HepG2 (cell line): ENCODE results near the gene SAMD14. TPM values are rescaled to one million over a fixed set of nuclear protein-coding genes. Genes with fewer than 3 reads are reported as not detected.

Experiments
- ATAC-seq: fragments of 200-7000 bp; cut with Tn5 transposase; 3 replicates; pipeline ENCODE4 v1.9.1; 2020; ENCODE audit warnings: mild to moderate bottlenecking, moderate library complexity
- BruUV-seq: library from RNA; stranded (reverse); fragments of 400-500 nt; replicated peaks from 2 replicates; lab custom pipeline; 2021; lab: Mats Ljungman, UMichigan
- CTCF ChIA-PET: fragments of 300-600 bp; formaldehyde crosslinking; extraction: SDS; loops from one replicate; lab custom pipeline; 2021; ENCODE audit warnings: low total read pairs, inconsistent platforms, low intra/inter-chr PET ratio; lab: Yijun Ruan, JAX
- POLR2A ChIA-PET: fragments of 350-600 bp; sonication (Branson Sonifier 250); formaldehyde crosslinking; loops from one replicate; lab custom pipeline; 2020; ENCODE audit warnings: antibody characterized with exemption, inconsistent platforms; lab: Yijun Ruan, JAX
- DNase-seq: peaks from one replicate; pipeline ENCODE4 v3.0.0-alpha.2; 2015; ENCODE audit warnings: low spot score
- FAIRE-seq: peaks from 3 replicates; lab custom pipeline; 2011; peaks lifted over from hg19 to GRCh38; lab: Jason Lieb, UNC
- H2AFZ ChIP-seq: one replicate; pipeline ENCODE4 v1.6.1; 2011; ENCODE audit warnings: low read length, inconsistent platforms
- H3K27ac ChIP-seq: fragments of 300-600 bp; 3 replicates; pipeline ENCODE4 v1.8.0; 2011; ENCODE audit warnings: mixed run types, mild to moderate bottlenecking, mixed read lengths, low read length, inconsistent platforms; ENCODE audit not compliant: insufficient read depth; ENCODE audit errors: extremely low read length
- H3K27me3 ChIP-seq, 2 experiments: fragments of 200-600 bp in 1 of 2; 2 replicates in 1 of 2; 3 replicates in 1 of 2; pipeline versions ENCODE4 v1.6.0 to v1.8.0; 2011; ENCODE audit warnings: low read length in 2 of 2, mild to moderate bottlenecking in 2 of 2, moderate library complexity in 2 of 2, inconsistent platforms in 1 of 2; ENCODE audit not compliant: insufficient read depth in 2 of 2, control insufficient read depth in 1 of 2
- H3K36me3 ChIP-seq, 2 experiments: fragments of 200-600 bp in 1 of 2; replicated peaks in 1 of 2; 2 replicates in 1 of 2; 3 replicates in 1 of 2; pipeline versions ENCODE4 v1.5.1 to v1.8.0; 2011; ENCODE audit warnings: low read length in 2 of 2, inconsistent platforms in 1 of 2; ENCODE audit not compliant: insufficient read depth in 2 of 2, control insufficient read depth in 1 of 2
- H3K4me1 ChIP-seq: 2 replicates; pipeline ENCODE4 v1.5.1; 2012; ENCODE audit warnings: low read length, inconsistent platforms; ENCODE audit not compliant: insufficient read depth
- H3K4me2 ChIP-seq: 2 replicates; pipeline ENCODE4 v1.6.0; 2011; ENCODE audit warnings: low read depth, low read length, inconsistent platforms
- H3K4me3 ChIP-seq, 3 experiments: fragments of 200-600 bp in 1 of 3; sonication (generic), shearing (Covaris generic) in 1 of 3; replicated peaks in 1 of 3; 2 replicates each; pipeline ENCODE4 v1.5.1; 2011 to 2016; ENCODE audit warnings: low read length in 3 of 3, inconsistent platforms in 2 of 3, low read depth in 2 of 3, mild to moderate bottlenecking in 2 of 3, control low read depth in 1 of 3, mixed read lengths in 1 of 3; ENCODE audit not compliant: insufficient read depth in 1 of 3
- H3K79me2 ChIP-seq: one replicate; pipeline ENCODE4 v1.6.1; 2011; ENCODE audit warnings: low read length, inconsistent platforms; ENCODE audit not compliant: insufficient read depth
- H3K9ac ChIP-seq: 2 replicates; pipeline ENCODE4 v1.6.0; 2011; ENCODE audit warnings: mild to moderate bottlenecking, low read depth, low read length, inconsistent platforms; ENCODE audit not compliant: insufficient read depth
- H3K9me3 ChIP-seq: 2 replicates; pipeline ENCODE4 v1.5.1; 2012; ENCODE audit warnings: mild to moderate bottlenecking, low read length
- H4K20me1 ChIP-seq: 2 replicates; pipeline ENCODE4 v1.6.0; 2011; ENCODE audit warnings: inconsistent platforms, mild to moderate bottlenecking, low read length, moderate library complexity; ENCODE audit not compliant: insufficient read depth
- AGO1 ChIP-seq: fragments of 200-400 bp; formaldehyde crosslinking; IDR thresholded peaks from 2 replicates; pipeline ENCODE4 v1.6.1; 2017; ENCODE audit warnings: mild to moderate bottlenecking, low read depth, low read length, moderate library complexity; ENCODE audit not compliant: poor library complexity, severe bottlenecking
- CBX1 ChIP-seq: IDR thresholded peaks from one replicate; pipeline ENCODE4 v1.6.1; 2016; ENCODE audit warnings: antibody characterized with exemption, low read depth
- PRPF4 ChIP-seq: fragments of 200-400 bp; formaldehyde crosslinking; IDR thresholded peaks from 2 replicates; pipeline ENCODE4 v1.6.1; 2016; ENCODE audit warnings: low read length, low read depth; ENCODE audit not compliant: poor library complexity, severe bottlenecking
- STAG1 ChIP-seq: sonication (generic); formaldehyde crosslinking; IDR thresholded peaks from 2 replicates; pipeline ENCODE4 v1.4.0; 2020; ENCODE audit warnings: missing genetic modification reagents
- ZNF326 ChIP-seq: sonication (generic); formaldehyde crosslinking; IDR thresholded peaks from 2 replicates; pipeline ENCODE4 v1.4.0; 2020; ENCODE audit warnings: missing genetic modification reagents, borderline replicate concordance
- WGBS: methylation state at CpG from one replicate; pipeline ENCODE4 v1.1.6; 2017; ENCODE audit warnings: low lambda C conversion rate; 5-methylcytosine and 5-hydroxymethylcytosine counted together
- in situ Hi-C: cut with HindIII; loops from 2 replicates; pipeline ENCODE4 v1.10.0; 2017; ENCODE audit warnings: low pct_unique_long_range_greater_than_20kb; ENCODE audit not compliant: extremely low pct_ligation_motif_present
- intact Hi-C: fragments of 100-400 bp; cut with micrococcal nuclease; formaldehyde crosslinking; loops from one replicate; pipeline ENCODE4 v1.10.0; 2022; ENCODE audit not compliant: unreplicated experiment
- polyA plus RNA-seq, 8 experiments: library from polyadenylated mRNA; depleted of rRNA in 3 of 8; stranded (reverse) in 7 of 8; unstranded in 1 of 8; fragments of >200 nt; fragmentation: Illumina TruSeq in 4 of 8; extraction: Trizol in 4 of 8; gene quantifications; 2 replicates each; pipeline versions ENCODE4 v1.2.1 to v1.2.3, GENCODE V29; 2011 to 2016; ENCODE audit warnings: low read depth in 4 of 8, missing spikeins in 1 of 8, mixed read lengths in 1 of 8; ENCODE audit not compliant: insufficient read depth in 1 of 8
- total RNA-seq, 5 experiments: library from RNA; depleted of rRNA; stranded (reverse); fragments of >200 nt; fragmentation: Illumina TruSeq; extraction: Trizol; gene quantifications; 2 replicates each; pipeline ENCODE4 v1.2.3, GENCODE V29; 2016; ENCODE audit warnings: low read depth in 1 of 5
- TF ChIP-seq, protein P1 (sequence below): sonication (generic); formaldehyde crosslinking; IDR thresholded peaks from 2 replicates; pipeline ENCODE4 v1.9.0; 2022; ENCODE audit warnings: low read depth, missing genetic modification reagents
- TF ChIP-seq, protein P2 (sequence below), 2 experiments: sonication (generic) in 1 of 2; formaldehyde crosslinking in 1 of 2; IDR thresholded peaks; 2 replicates each; pipeline versions ENCODE4 v1.4.0 to v1.6.1; 2016 to 2020; ENCODE audit warnings: borderline replicate concordance in 1 of 2, low read depth in 1 of 2, mild to moderate bottlenecking in 1 of 2, missing genetic modification reagents in 1 of 2

Gene SAMD14
- total and polyA plus RNA-seq, 2 of the 13 experiments (the other 11 are each of a cell fraction or from before 2014, with no cell fraction given), result 0.07 to 0.22 TPM

DNA sequence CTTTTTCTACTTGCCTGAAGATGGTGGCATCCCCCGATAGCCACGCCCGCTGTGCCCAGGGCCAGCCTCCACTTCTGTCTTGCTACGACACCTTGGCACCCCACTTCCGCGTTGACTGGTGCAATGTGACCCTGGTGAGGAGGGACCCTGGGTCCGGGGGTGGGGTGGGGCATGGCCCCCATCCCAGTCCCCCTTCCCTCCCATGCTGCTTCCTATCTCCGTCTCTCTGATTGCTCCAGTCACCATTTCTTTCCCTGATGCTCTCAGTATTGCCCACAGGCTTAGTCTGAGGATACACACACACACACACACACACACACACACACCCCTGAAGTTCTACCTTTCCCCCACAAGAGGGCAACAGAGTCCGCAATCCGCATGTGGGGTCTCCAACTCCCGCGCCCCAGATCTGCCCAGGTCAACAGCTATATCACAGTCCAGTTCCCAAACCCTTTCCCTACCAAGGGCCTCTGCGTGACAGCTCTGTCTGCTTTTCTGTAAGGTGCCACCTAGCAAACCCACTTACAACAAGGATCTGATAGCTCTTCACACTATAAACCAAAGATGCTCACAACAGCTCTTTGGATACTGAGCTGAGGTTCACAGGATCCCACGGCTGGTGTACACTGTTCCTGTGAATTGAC, 39.3 kb upstream of the SAMD14 start (continued):
- TF ChIP-seq, protein P1, sequence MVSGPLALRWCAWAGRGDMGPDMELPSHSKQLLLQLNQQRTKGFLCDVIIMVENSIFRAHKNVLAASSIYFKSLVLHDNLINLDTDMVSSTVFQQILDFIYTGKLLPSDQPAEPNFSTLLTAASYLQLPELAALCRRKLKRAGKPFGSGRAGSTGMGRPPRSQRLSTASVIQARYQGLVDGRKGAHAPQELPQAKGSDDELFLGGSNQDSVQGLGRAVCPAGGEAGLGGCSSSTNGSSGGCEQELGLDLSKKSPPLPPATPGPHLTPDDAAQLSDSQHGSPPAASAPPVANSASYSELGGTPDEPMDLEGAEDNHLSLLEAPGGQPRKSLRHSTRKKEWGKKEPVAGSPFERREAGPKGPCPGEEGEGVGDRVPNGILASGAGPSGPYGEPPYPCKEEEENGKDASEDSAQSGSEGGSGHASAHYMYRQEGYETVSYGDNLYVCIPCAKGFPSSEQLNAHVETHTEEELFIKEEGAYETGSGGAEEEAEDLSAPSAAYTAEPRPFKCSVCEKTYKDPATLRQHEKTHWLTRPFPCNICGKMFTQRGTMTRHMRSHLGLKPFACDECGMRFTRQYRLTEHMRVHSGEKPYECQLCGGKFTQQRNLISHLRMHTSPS (CRISPR knock-in tag), result no peak
- TF ChIP-seq STAG1 (CRISPR knock-in tag), result peak; percentile 76
- TF ChIP-seq, all 625 proteins: peak for 32

DNA sequence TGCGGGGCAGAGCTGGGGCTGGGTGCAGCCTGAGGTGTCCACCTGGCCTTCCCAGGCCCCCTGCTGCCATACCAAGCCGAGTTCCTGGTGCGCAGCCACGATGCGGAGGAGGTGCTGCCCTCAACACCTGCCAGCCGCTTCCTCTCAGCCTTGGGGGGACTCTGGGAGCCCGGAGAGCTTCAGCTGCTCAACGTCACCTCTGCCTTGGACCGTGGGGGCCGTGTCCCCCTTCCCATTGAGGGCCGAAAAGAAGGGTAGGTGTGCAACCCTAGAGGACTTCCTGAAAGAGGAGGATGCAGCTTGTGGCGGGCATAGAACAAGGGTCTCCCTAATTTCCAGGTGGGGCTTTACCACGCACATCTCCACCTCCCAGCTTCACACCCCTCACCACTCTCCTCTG, 38.4 kb upstream of the SAMD14 start:
- H4K20me1 ChIP-seq, result no peaks in the 10 kb centered on the region
- TF ChIP-seq, protein P2, sequence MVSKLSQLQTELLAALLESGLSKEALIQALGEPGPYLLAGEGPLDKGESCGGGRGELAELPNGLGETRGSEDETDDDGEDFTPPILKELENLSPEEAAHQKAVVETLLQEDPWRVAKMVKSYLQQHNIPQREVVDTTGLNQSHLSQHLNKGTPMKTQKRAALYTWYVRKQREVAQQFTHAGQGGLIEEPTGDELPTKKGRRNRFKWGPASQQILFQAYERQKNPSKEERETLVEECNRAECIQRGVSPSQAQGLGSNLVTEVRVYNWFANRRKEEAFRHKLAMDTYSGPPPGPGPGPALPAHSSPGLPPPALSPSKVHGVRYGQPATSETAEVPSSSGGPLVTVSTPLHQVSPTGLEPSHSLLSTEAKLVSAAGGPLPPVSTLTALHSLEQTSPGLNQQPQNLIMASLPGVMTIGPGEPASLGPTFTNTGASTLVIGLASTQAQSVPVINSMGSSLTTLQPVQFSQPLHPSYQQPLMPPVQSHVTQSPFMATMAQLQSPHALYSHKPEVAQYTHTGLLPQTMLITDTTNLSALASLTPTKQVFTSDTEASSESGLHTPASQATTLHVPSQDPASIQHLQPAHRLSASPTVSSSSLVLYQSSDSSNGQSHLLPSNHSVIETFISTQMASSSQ (IDR thresholded peaks at IDR 0.05; ENCODE audit: low read depth), result no peak
- TF ChIP-seq, protein P2 (CRISPR knock-in tag; IDR thresholded peaks at IDR 0.05; ENCODE audit: borderline replicate concordance), result no peak
- TF ChIP-seq CBX1, result no peak
- no peak for TF ChIP-seq AGO1
- TF ChIP-seq PRPF4, result no peak
- no peak for TF ChIP-seq ZNF326 (CRISPR knock-in tag)
- intact Hi-C loops, result no loop called here
- H3K27me3 ChIP-seq, result peaks cover 11 to 50% of the 10 kb centered on the region in 2 experiments; a peak in 3 of 5 replicates
- H3K4me3 ChIP-seq, result no peak overlapping the region
- no peaks in the 10 kb centered on the region for H3K36me3 ChIP-seq
- no peak overlapping the region for H2AFZ ChIP-seq
- H3K79me2 ChIP-seq, result no peaks in the 10 kb centered on the region
- FAIRE-seq (no peak), DNase-seq (no peak), ATAC-seq (no peak)
- ChIA-PET POLR2A (no interaction called here), CTCF (interaction anchor here (0.7 to 4.0 kb wide), 4 partner anchors 10 to 102 kb away, joined by 3 to 36 read pairs (median 11); no protein-coding TSS in a partner anchor)
- no peak overlapping the region for H3K9ac ChIP-seq
- 22% methylated on average over 5 of the region's 13 CpGs for WGBS
- in situ Hi-C loops, result no loop called here
- H3K4me2 ChIP-seq, result no peak overlapping the region
- BruUV-seq, result no TSS peak
- peaks cover 24% of the 10 kb centered on the region for H3K4me1 ChIP-seq
- no peak overlapping the region for H3K27ac ChIP-seq
- H3K9me3 ChIP-seq, result no peaks in the 10 kb centered on the region
